HG03442 (cell line): Measurements from ENCODE around the gene KIF21B.
"Not testable (repeated sequence)": the region's sequence is repeated elsewhere in the genome, so short reads cannot be mapped to it uniquely, and the experiment has no call there.

Experiments
- ATAC-seq: cut with Tn5 transposase; IDR thresholded peaks from one replicate; pipeline ENCODE4 v1.9.1; 2021; ENCODE audit warnings: mild to moderate bottlenecking, moderate library complexity; ENCODE audit not compliant: unreplicated experiment

The KIF21B gene

DNA sequence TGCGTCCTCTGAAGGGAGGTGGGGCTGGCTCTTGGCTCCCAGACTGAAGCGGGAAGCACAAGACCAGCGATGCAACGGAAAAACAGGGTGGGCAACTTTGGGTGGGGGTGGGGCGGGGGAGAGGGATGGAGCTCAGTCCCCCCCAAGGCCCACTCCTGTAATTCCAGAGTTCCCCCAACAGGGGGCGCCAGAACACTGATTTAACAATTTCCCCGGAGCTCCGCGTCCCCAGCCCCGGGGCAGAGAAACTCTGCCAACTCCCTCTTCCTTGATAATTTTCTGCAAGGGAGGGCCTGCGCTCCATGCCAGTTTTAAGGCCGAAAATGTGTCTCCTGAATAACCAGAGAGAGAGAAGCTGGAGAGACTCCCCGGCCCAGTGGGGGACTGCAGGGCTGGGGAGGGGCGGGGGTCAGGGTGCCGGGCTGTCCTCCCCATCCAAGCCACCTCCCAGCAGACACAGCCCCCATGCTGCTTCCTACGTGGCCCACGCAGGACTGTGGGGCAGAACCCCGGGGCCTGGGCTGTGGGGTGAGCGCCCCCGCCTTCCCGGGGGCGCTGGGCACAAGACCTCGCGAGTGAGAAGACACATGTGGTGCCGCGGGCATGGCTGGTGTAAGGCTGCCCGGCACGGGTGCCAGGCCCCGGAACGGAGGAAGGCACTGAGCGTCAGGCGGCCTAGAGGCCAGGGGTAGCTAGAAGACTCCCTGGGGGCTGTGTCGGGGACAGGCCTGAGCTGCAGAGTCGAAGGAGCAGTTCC, 51.4 kb downstream of the KIF21B start:
- ATAC-seq: no peak

DNA sequence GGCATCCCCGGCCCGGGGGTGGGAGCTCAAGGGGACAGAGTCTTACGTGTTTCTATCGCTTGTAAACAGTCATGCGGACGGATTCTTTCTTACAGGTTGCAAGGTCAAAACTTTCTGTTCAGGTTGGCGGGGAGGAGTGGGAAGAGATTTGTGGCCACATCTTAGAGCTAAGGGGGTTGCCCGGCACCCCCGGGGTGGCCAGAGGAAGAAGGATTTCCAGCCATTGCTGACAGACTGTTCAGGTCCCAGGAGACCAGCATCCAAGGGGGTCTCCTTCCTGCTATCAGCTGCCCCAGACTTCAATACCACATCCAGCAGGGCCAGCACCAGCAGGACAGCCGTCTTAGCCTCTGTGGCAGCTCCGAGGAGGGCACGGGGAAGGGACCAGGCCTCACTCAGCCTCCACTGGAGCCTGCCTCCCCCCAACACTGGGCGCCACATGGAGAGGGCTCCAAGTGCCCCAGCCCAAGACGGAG, 52.0 kb downstream of the KIF21B start:
- ATAC-seq: peak; percentile 40

DNA sequence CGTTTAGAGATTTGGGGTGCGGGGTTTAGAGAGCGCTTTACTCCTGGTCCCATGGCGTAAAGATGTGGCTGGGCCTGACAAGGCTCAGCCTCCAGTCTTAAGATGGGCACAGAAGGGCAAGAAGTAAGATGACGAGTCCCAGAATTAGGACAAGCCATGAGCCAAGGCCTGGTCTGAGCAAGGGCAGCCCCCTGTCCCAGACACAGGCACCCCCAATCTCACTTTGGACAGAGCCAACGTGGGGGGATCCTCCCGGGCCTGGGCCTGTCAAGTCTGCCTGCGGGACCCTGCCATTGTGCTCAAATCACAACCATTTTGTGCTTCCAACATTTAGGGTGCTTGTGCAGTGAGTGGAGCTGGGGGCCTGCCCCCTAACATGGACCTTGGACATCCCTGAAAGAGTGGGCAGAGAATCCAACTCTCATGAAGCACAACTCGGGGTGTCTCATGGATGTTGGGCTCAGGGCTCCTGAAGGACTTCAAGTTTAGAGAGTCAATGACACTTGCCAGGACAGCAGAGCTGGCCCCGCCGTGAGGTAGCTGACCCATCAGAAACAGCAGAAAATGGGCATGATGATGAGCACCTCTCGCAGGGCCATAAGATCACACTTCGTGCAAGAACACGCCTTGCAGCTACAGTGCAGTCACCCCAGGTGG, 52.6 kb downstream of the KIF21B start:
- ATAC-seq: no peak

DNA sequence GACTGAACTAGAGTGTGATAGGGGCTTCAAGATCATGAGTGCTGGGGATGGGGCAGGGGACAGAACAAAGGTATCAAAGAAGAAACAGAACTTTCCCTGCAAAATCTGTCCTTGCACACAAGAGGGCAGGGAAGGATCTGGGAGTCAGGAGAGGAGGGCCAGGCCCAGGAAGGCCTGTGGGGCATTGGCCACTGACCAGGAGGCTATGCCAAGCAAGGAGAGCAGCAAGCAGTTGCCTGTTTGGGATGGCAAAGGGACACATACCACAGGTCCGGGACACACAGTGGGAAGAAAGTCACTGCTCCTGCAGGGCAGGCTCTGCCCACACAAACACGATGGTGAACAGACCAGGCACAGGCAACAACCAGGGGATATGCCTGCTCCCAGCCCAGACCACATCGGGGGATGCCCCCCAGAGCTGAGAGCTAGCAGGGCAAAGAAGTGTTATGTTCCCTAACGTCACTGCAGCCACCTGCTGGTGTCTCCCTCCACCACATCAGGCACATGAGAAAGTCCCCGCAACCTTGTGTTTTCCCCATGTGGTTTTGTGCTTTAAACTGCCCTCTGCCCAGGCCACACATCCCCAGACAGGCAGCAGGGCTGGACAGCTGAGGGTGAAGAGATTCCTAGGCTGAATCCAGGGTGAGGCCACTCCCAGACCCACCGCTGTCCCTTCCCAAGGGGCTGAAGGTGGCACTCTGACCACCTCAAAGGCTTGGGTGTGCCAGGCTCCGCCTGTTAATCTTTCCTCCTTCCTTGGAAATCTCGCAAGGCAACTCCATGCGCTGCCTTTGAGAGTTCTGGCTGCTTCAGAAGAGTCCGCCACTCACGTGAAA, 53.6 kb downstream of the KIF21B start:
- ATAC-seq: peak; percentile 86

DNA sequence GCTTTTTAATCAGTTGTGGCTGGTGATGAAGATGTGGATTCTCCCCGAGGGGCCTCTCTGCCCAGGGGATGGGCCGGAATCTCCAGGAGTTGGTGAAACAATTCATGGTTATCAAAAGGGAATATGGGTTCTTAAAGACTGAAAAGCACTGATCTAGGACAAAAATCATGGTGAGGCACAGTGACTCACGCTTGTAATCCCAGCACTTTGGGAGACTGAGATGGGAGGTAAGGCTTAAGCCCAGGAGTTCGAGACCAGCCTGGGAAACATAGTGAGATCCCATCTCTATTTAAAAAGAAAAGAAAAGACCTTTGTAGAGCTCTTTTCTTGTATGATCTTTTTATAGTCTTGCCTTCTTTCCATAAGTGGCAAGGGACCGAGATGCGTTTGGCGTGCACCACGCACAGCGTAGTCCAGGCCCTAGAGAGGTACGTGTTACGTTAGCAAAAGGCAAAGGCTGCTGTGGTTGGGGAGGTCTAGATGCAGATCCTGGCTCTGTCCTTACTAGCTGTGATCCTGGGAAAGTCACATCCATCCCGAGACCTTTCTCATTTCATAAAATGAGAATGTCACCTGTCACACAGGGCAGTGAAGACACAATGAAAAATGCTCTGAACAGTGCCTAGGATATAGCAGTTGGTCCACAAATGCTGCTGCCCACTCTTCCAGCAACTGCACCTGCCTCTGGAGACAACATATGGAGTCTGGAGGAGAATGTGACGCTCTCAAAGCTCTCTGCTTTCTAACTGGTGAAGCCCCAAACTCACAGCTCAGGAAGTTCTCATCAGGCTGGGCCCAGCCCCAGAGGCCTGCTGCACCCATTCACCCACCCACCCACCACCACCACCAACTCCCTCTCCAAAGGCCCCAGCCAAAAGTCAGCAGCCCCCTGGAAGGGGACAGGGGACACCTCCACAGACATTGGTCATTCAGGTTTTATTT, 54.8 kb downstream of the KIF21B start:
- no peak for ATAC-seq

DNA sequence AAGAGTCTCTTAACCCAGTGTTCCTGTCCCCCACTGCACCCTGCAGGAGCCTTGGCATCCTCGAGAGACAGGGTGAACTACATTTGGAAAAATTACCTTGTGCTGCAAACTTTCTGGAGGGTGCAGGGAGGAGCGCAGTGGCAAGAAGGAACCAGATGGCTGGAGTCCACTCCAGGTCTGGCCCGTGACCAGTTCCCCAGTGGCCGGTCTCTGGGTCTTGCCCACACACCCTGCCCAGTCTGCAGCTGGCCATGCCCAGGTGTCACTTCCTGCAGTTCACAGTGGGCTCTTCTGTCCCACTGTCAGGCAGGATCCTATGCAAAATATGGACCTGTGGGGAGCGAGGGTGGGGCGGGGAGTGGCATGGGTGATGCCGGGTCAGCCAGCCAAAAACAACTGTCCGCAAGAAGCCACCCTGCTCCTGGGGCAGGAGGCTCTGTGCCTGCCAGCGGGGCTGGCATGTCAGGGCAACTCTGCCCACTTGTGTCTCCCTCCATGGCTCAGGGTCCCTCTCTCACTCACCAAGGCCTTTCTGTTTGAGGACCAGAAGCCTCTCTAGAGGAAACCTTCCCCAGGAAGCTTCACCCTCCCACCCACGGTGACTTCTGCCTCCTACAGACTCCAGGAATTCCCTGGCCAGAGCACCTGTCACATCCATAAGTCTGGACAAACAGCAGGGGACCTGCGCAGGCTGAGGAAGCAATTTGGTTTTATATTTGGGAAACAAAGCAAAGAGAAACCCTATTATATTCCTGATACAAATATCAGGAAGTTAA, 55.6 kb downstream of the KIF21B start:
- ATAC-seq: no peak

DNA sequence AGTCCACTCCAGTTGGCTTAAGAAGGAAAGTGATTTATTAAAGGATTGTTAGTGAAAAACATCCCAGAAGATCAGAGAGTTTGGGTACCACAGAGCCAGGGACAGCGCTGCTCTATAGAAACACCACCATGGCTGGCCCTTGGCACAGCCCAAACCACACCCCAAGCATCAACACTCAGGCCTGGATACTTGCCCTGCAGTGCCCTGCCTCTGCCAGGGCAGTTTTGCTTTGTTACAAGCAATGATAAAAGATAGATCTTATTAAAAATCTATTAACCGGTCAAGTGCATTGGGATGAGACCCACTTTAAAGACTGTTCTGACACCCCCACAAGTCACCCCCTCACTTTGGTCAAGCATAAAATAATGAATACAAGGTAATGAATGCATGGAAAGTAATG, 56.6 kb downstream of the KIF21B start:
- no peak for ATAC-seq

DNA sequence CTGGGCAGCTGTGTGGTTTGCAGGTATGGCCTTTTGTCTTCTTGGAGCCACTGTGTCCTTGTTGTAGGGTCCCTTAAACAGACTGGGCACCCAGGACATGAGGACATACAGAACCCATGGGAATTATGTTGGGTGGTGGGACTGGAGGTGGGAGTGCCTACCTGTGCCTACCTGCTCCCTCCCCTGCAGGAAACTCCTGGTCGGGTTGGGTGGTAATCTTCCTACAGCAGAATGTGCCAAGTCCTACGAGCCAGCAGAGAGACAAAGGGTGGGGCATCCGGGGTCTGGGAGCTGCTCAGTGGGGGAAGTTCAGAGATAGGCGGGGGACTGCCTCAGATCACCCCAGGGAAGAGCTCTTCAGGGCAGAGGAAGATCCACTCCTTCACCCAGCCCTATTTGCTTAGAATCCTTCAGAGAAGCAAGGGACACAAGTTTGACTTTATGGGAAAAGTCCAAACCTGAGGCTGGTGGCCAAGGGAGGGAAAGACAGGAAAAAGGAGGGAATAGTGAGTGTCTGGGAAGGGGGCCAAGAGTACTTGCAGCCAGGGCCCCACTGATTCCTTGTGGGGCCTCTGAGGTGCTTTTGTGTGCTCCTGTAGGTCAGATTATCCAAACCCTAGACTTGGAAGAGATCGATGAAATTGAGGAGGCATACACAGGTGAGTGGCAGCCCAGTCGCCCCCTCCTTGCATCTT, 58.3 kb downstream of the KIF21B start:
- ATAC-seq: no peak

DNA sequence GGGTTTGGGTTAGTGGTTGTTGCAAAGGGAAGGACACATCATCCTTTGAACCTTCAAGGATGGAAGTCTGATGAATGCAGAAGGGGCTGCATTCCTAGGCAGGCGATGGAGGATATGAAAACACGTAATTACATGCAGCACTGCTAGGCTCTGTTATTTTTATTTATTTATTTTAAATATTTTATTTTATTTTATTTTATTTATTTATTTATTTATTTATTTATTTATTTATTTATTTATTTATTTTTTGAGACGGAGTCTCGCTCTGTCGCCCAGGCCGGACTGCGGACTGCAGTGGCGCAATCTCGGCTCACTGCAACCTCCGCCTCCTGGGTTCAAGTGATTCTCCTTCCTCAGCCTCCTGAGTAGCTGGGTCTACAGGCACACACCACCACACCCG, 59.6 kb downstream of the KIF21B start:
- not testable (repeated sequence) for ATAC-seq

DNA sequence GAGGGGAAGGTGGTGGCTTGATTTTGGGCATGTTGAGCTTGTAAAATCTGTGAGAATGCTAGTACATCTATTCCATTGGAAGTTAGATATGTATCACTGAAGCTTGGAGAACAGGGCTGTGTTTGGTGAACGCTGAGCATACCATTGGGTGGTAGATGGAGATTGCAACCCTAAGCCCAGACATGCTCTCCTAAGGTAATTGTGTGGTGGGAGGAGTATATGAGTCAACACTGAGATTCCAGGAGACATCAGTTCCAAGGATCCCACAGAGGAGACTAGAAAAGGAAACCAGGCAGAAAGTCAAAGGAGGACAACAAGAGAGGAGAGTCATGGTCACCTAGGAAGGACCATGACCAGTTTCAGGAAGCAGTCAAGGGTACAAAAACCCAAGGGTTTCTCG, 60.4 kb downstream of the KIF21B start:
- ATAC-seq: no peak

DNA sequence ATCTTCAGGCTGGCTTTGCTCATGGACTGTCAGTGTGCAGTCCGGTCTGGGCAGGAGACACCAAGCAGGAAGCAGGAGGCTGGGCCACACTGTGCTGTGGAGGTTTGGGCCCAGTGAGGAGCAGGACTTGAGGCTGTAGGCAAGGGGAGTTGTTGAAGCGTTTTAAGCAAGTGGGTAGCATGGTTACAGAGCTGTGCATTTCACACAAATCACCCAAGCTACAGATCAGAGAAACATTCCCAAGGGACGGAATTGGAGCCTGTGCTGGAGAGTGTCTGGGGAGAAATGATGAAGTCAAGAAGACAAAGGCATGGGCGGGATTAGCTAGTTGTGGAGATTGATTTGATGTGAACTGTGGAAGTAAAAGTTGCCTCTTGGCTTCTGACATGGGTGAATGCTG, 60.9 kb downstream of the KIF21B start:
- no peak for ATAC-seq

DNA sequence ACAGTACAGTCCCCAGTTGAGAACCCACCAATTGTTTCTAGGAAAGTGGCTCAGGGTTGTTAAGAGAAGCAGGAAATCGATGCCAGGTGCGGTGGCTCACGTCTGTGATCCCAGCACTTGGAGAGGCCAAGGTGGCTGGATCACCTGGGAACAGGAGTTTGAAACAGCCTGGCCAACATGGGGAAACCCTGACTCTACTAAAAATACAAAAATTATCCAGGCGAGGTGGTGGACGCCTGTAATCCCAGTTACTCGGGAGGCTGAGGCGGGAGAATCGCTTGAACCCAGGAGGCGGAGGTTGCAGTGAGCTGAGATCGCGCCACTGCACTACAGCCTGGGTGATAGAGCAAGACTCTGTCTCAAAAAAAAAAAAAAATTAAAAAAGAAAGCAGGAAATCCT, 61.4 kb downstream of the KIF21B start:
- not testable (repeated sequence) for ATAC-seq

DNA sequence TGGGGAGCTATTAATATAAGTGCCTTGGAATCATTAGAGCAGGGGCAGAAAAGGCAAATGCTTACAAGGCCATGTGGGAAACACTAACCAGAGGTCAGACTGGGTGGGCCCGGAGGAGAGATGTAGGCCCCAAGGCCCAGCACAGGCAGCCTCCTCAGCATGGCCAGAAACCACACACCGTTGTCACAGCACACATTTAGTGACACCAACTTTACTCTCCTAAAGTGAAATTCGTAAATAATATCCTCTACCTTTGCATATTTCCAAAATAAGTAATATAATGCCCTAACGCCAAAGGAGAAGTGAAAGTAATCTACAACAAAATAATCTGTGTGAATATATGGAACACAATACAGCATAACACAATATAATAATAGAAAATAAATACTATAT, 62.6 kb downstream of the KIF21B start:
- ATAC-seq: no peak

DNA sequence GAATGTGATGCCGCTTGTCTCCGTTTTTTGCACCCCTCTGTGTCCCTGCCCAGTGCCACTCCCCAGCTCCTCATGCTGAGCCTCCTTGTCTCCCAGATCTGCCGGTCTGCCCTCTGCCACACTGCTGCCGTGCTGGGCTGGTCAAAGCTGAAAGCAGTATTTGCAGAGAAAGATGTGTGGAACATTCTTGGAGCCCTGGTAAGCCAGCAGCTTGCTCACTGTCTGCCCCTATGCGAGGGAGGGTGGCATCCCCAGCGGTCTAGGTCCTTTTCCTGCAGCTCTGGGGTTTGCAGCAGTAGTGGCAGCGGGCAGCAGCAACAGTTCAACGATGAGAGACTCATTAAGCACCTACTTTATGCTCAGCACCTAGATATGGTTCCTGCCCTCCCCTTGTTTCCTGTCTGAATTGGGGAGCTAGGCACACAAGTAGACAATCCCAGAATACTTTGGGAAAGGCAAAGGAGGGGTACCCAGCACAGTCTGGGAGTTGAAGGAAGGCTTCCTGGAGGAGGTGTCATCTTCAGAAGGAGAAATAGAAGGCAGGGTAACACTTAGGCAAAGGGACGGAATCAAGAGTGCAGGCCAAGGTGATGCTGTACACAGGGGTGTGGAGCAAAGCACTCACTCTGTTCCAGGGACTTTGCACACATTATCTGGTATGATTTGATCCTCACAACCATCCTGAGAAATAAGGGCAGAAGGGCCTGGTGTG, 63.1 kb downstream of the KIF21B start:
- no peak for ATAC-seq

DNA sequence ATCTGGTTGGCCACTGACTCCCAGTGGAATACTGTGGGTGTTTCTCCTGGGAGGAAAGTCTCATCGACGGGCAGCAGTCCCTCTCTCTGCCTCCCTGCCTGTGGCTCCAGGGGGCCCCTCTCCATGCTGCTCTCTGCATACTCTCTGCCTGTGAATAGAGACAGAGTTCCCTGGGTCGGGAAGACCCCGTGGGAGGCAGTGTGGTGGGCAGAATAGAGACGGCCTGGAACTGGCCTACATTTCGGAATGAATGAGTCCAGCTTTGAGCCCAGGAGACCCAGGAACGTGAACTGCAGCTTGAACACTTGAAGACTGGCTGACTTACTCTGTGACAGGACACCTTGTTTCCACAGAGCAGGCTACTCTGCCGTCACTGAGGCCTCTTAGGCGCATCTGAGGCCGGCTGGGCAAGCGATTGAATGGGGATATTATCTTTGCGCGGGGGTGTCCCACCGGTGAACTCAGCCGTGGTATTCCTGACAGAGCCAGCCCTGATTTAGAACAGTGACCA, 64.0 kb downstream of the KIF21B start:
- ATAC-seq: no peak

DNA sequence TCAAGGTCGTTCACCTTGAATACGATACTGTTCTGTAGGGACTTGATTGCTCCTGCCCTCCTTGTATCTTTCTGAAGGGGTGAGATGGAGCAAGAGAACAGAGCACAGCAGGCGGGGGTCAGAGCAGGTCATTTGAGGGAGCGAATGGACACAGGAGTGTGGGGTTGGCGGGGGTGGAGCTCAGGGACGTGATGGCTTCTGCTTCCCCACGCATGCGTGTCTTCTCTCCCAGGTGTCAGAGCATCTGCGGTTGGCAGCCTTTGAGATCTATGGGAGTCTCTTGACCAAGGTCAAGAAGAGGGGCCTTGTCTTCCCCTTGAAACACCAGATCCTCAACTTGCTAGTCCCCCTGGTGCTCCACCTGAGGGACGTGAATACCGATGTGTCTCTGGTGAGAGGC, 64.9 kb downstream of the KIF21B start:
- ATAC-seq: no peak

DNA sequence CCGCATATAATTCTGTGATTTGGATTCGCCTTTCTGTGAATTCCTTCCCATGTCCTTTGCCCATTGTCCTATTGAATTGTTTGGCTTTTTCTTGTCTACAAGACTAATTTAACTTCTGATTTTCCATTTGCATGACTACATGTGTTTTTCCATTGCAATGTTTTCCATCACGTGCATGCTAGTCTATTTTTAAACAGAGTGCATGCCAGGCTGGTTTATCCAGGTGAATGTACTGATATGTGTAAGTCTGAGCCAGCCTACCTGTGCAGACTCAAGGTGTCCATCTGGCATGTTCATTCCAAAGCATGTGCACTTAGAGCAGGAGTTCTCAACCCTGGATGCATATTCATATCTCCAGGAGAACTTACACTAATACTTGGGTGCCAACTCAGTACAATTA, 69.1 kb downstream of the KIF21B start:
- ATAC-seq: no peak

DNA sequence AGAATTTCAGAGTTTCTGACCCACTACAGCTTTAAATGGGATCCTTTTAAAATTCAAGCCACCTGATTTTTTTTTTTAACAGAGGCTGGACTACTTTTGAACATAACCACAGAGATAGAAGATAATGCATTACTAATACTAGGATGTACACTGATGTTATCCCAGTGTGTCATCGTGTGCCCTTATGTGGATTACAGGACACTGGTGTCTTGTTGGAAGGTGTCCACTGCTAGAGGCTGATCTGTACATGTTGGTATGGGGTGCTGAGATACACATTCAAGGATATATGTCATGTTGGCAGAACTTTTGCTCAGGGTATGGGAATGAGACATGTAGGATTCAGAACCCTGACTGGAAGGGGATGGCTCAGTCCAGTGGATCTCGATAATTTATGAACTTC, 72.5 kb downstream of the KIF21B start:
- ATAC-seq: no peak
